NCI-H2081 treated with DMSO at 0.1 percent for 48 hours (cell line): ENCODE data around the gene WDR62.
"Not testable (repeated sequence)": the region's sequence is repeated elsewhere in the genome, so short reads cannot be mapped to it uniquely, and the experiment has no call there.

ENCODE experiments used
- DNase-seq: peaks from one replicate; lab custom pipeline; 2025; lab: John Stamatoyannopoulos, UW

The WDR62 gene

GRCh38 chr19:36032251-36033104, 22.2 kb upstream of the WDR62 start, which contains the start of gene CLIP3:
Gene CLIP3 (minus strand): TSS chr19:36032873. CDS start chr19:36032357, 516 bp downstream.
- DNase-seq = no peak

- DNase-seq = no peak
Measured at GRCh38 chr19:36040495-36040894, 14.2 kb upstream of the WDR62 start.

GRCh38 chr19:36041092-36041491, 13.6 kb upstream of the WDR62 start:
- DNase-seq = not testable (repeated sequence)

GRCh38 chr19:36041831-36042230, 12.9 kb upstream of the WDR62 start:
- no peak for DNase-seq

- DNase-seq = no peak
Measured at GRCh38 chr19:36043952-36044351, 10.7 kb upstream of the WDR62 start.

GRCh38 chr19:36046443-36047050, 8.2 kb upstream of the WDR62 start:
- DNase-seq = no peak

- DNase-seq = no peak
Measured at GRCh38 chr19:36047835-36048234, 6.9 kb upstream of the WDR62 start.

- no peak for DNase-seq
Measured at GRCh38 chr19:36049080-36049698, 5.5 kb upstream of the WDR62 start.

- no peak for DNase-seq
Measured at GRCh38 chr19:36051236-36051635, 3.5 kb upstream of the WDR62 start.

- no peak for DNase-seq
Measured at GRCh38 chr19:36051637-36052036, 3.1 kb upstream of the WDR62 start.

GRCh38 chr19:36054119-36054732, 471 bp upstream of the WDR62 start, which contains the start of gene THAP8:
Gene THAP8 (minus strand): TSS chr19:36054285. CDS start chr19:36054217, 68 bp downstream.
- peak; percentile 95 for DNase-seq

- DNase-seq = no peak
Measured at GRCh38 chr19:36058481-36059179, 3.9 kb downstream of the WDR62 start.

GRCh38 chr19:36059180-36059910, 4.6 kb downstream of the WDR62 start:
- no peak for DNase-seq

- no peak for DNase-seq
Measured at GRCh38 chr19:36060430-36060829, 5.7 kb downstream of the WDR62 start.

GRCh38 chr19:36061367-36061766, 6.7 kb downstream of the WDR62 start:
- no peak for DNase-seq

- no peak for DNase-seq
Measured at GRCh38 chr19:36064826-36065225, 10.1 kb downstream of the WDR62 start.

GRCh38 chr19:36067681-36068080, 13.0 kb downstream of the WDR62 start:
- no peak for DNase-seq

- DNase-seq = not testable (repeated sequence)
Measured at GRCh38 chr19:36068810-36069499, 14.3 kb downstream of the WDR62 start.

GRCh38 chr19:36072081-36072480, 17.4 kb downstream of the WDR62 start:
- DNase-seq = no peak

GRCh38 chr19:36073121-36073876, 18.6 kb downstream of the WDR62 start:
- no peak for DNase-seq
